Liver (tissue), 9 donors: ENCODE results near the gene CYP2W1. TPM values are rescaled to one million over a fixed set of nuclear protein-coding genes. Genes with fewer than 3 reads are reported as not detected.

ENCODE experiments used
- DNase-seq: peaks from one replicate; pipeline ENCODE4 v3.0.0-alpha.2; 2017; ENCODE audit warnings: low spot score
- H3K27ac ChIP-seq, 2 donors: one replicate each; pipeline ENCODE4 v1.7.0; 2013; ENCODE audit warnings: inconsistent platforms in 2 of 2, low read length in 2 of 2, control low read depth in 1 of 2, low read depth in 1 of 2, mild to moderate bottlenecking in 1 of 2
- H3K27me3 ChIP-seq, 4 donors: one replicate each; pipeline versions ENCODE4 v1.6.1 to v1.7.0; 2013; ENCODE audit warnings: low read length in 3 of 4, inconsistent platforms in 1 of 4, mild to moderate bottlenecking in 1 of 4, moderate library complexity in 1 of 4; ENCODE audit not compliant: control insufficient read depth in 4 of 4, insufficient read depth in 4 of 4
- H3K36me3 ChIP-seq, 4 donors: one replicate each; pipeline versions ENCODE4 v1.6.1 to v1.7.0; 2013; ENCODE audit warnings: low read length in 3 of 4, mild to moderate bottlenecking in 3 of 4, low read depth in 1 of 4, moderate library complexity in 1 of 4; ENCODE audit not compliant: control insufficient read depth in 4 of 4, insufficient read depth in 3 of 4
- H3K4me1 ChIP-seq, 4 donors: one replicate each; pipeline versions ENCODE4 v1.6.1 to v1.7.0; 2013; ENCODE audit warnings: low read length in 3 of 4, mild to moderate bottlenecking in 3 of 4, moderate library complexity in 1 of 4; ENCODE audit not compliant: control insufficient read depth in 4 of 4, insufficient read depth in 4 of 4
- H3K4me3 ChIP-seq, 3 donors: one replicate each; pipeline versions ENCODE4 v1.6.1 to v1.7.0; 2013; ENCODE audit warnings: low read length in 3 of 3, control low read depth in 1 of 3, low read depth in 1 of 3, mild to moderate bottlenecking in 1 of 3
- H3K9ac ChIP-seq, 2 donors: one replicate each; pipeline ENCODE4 v1.7.0; 2013; ENCODE audit warnings: low read length in 2 of 2, mild to moderate bottlenecking in 2 of 2, moderate library complexity in 2 of 2, control low read depth in 1 of 2, low read depth in 1 of 2
- H3K9me3 ChIP-seq, 4 donors: one replicate each; pipeline versions ENCODE4 v1.6.1 to v1.7.0; 2013; ENCODE audit warnings: low read length in 3 of 4; ENCODE audit not compliant: control insufficient read depth in 4 of 4
- ATF3 ChIP-seq: IDR thresholded peaks from 2 replicates; pipeline ENCODE4 v1.6.1; 2016; ENCODE audit warnings: antibody characterized with exemption
- EGR1 ChIP-seq, 2 donors: IDR thresholded peaks; 2 replicates each; pipeline ENCODE4 v1.6.1; 2016 to 2018; ENCODE audit warnings: antibody characterized with exemption in 2 of 2, low read depth in 2 of 2
- FOXA1 ChIP-seq: IDR thresholded peaks from 2 replicates; pipeline ENCODE4 v1.6.1; 2016; ENCODE audit warnings: antibody characterized with exemption
- FOXA2 ChIP-seq: IDR thresholded peaks from 2 replicates; pipeline ENCODE4 v1.6.1; 2016; ENCODE audit warnings: antibody characterized with exemption
- GABPA ChIP-seq, 2 donors: IDR thresholded peaks in 1 of 2; conservative IDR thresholded peaks in 1 of 2; 2 replicates each; pipeline ENCODE4 v1.6.1; 2016; ENCODE audit warnings: antibody characterized with exemption in 2 of 2, mild to moderate bottlenecking in 1 of 2, moderate library complexity in 1 of 2
- HNF4A ChIP-seq, 2 donors: conservative IDR thresholded peaks; 2 replicates each; pipeline ENCODE4 v1.6.1; 2016; ENCODE audit warnings: antibody characterized with exemption in 2 of 2, mild to moderate bottlenecking in 2 of 2
- HNF4G ChIP-seq: IDR thresholded peaks from 2 replicates; pipeline ENCODE4 v1.6.1; 2016; ENCODE audit warnings: antibody characterized with exemption
- MAX ChIP-seq: IDR thresholded peaks from 2 replicates; pipeline ENCODE4 v1.6.1; 2016; ENCODE audit warnings: antibody characterized with exemption
- NR2F2 ChIP-seq: IDR thresholded peaks from 2 replicates; pipeline ENCODE4 v1.6.1; 2016; ENCODE audit warnings: antibody characterized with exemption
- RAD21 ChIP-seq, 2 donors: IDR thresholded peaks; 2 replicates each; pipeline ENCODE4 v1.6.1; 2016; ENCODE audit warnings: antibody characterized with exemption in 2 of 2, mild to moderate bottlenecking in 2 of 2
- RXRA ChIP-seq, 2 donors: IDR thresholded peaks; 2 replicates each; pipeline ENCODE4 v1.6.1; 2017 to 2018; ENCODE audit warnings: antibody characterized with exemption in 2 of 2, mild to moderate bottlenecking in 1 of 2
- SP1 ChIP-seq: IDR thresholded peaks from 2 replicates; pipeline ENCODE4 v1.6.1; 2018; ENCODE audit warnings: antibody characterized with exemption, mild to moderate bottlenecking
- TAF1 ChIP-seq: conservative IDR thresholded peaks from 2 replicates; pipeline ENCODE4 v1.6.1; 2016; ENCODE audit warnings: antibody characterized with exemption, mild to moderate bottlenecking
- YY1 ChIP-seq: IDR thresholded peaks from 2 replicates; pipeline ENCODE4 v1.6.1; 2016; ENCODE audit warnings: antibody characterized with exemption, mild to moderate bottlenecking
- ZBTB33 ChIP-seq: IDR thresholded peaks from 2 replicates; pipeline ENCODE4 v1.6.1; 2016; ENCODE audit warnings: antibody characterized with exemption
- WGBS: extraction: QIAGEN DNeasy Blood & Tissue Kit; methylation state at CpG from one replicate; pipeline ENCODE4 v1.1.7; 2013; 5-methylcytosine and 5-hydroxymethylcytosine counted together
- polyA plus RNA-seq, 2 donors: library from polyadenylated mRNA; stranded (reverse) in 1 of 2; unstranded in 1 of 2; fragments of 200-250 nt in 1 of 2; fragments of >200 nt in 1 of 2; fragmentation: Nextera tagmentation in 1 of 2; extraction: Ambion mirVana in 1 of 2; gene quantifications; one replicate each; pipeline versions ENCODE4 v1.2.1 to v1.2.3, GENCODE V29; 2013 to 2015
- total RNA-seq, 2 donors: library from RNA; depleted of rRNA; stranded (reverse); fragments of >200 nt; gene quantifications; one replicate each; pipeline ENCODE4 v1.2.3, GENCODE V29; 2014
- TF ChIP-seq, protein P1 (sequence below): fragments of 150-350 bp; IDR thresholded peaks from 2 replicates; pipeline ENCODE4 v1.5.1; 2017; ENCODE audit warnings: improper control_type of control experiment, low read depth, low read length; ENCODE audit not compliant: missing input control
- TF ChIP-seq, protein P2 (sequence below): IDR thresholded peaks from 2 replicates; pipeline ENCODE4 v1.6.1; 2016; ENCODE audit warnings: antibody characterized with exemption, mild to moderate bottlenecking
- donor health status: healthy.
- donor health status: healthy.
- donor health status: healthy.
- donor health status: healthy.
- donor health status: healthy.

CYP2W1 gene
- total and polyA plus RNA-seq, 4 donors, result 0.28 TPM; not detected in 3

DNA sequence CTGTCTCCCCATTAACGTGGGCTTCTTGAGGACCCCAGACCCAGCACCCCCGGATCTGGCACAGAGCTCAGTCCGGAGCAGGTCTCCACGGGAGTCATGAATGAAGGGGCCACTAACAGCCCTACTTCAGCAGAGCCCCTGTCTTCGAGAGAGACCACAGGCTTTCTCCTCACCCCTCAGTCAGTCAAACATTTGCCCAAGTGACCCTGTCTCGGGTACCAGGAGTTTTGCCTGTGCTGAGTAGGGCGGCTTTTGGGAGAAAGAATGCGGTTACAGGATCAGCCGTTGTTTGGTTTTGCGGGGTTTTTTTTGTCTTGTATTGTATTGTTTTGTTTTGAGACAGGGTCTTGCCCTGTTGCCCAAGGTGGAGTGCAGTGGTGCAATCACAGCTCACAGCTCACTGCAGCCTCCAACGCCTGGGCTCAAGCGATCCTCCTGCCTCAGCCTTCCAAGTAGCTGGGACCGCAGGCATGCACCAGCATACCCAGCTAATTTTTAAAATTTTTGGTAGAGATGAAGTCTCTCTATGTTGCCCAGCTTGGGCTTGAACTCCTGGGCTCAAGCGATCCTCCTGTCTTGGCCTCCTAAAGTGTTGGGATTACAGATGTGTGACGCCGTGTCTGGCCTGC is 45.0 kb upstream of the CYP2W1 start:
- no peaks in the 10 kb centered on the region for H3K36me3 ChIP-seq
- H3K9ac ChIP-seq, result no peak overlapping the region
- H3K27me3 ChIP-seq, result no peaks in the 10 kb centered on the region
- TF ChIP-seq SP1 (no peak), HNF4G (no peak), FOXA2 (no peak), EGR1 (IDR thresholded peaks at IDR 0.05; ENCODE audit: low read depth in 2 of 2) (no peak), YY1 (no peak), RXRA (IDR thresholded peaks at IDR 0.05) (no peak), FOXA1 (no peak), NR2F2 (no peak), RAD21 (IDR thresholded peaks at IDR 0.05) (no peak), GABPA (IDR thresholded peaks at IDR 0.05 in 1 of 2, conservative IDR thresholded peaks at IDR 0.05 in 1 of 2) (no peak), ATF3 (no peak), TAF1 (no peak), MAX (no peak), ZBTB33 (no peak), HNF4A (conservative IDR thresholded peaks at IDR 0.05) (no peak)
- TF ChIP-seq, protein P1, sequence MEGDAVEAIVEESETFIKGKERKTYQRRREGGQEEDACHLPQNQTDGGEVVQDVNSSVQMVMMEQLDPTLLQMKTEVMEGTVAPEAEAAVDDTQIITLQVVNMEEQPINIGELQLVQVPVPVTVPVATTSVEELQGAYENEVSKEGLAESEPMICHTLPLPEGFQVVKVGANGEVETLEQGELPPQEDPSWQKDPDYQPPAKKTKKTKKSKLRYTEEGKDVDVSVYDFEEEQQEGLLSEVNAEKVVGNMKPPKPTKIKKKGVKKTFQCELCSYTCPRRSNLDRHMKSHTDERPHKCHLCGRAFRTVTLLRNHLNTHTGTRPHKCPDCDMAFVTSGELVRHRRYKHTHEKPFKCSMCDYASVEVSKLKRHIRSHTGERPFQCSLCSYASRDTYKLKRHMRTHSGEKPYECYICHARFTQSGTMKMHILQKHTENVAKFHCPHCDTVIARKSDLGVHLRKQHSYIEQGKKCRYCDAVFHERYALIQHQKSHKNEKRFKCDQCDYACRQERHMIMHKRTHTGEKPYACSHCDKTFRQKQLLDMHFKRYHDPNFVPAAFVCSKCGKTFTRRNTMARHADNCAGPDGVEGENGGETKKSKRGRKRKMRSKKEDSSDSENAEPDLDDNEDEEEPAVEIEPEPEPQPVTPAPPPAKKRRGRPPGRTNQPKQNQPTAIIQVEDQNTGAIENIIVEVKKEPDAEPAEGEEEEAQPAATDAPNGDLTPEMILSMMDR, result no peak
- TF ChIP-seq, protein P2, sequence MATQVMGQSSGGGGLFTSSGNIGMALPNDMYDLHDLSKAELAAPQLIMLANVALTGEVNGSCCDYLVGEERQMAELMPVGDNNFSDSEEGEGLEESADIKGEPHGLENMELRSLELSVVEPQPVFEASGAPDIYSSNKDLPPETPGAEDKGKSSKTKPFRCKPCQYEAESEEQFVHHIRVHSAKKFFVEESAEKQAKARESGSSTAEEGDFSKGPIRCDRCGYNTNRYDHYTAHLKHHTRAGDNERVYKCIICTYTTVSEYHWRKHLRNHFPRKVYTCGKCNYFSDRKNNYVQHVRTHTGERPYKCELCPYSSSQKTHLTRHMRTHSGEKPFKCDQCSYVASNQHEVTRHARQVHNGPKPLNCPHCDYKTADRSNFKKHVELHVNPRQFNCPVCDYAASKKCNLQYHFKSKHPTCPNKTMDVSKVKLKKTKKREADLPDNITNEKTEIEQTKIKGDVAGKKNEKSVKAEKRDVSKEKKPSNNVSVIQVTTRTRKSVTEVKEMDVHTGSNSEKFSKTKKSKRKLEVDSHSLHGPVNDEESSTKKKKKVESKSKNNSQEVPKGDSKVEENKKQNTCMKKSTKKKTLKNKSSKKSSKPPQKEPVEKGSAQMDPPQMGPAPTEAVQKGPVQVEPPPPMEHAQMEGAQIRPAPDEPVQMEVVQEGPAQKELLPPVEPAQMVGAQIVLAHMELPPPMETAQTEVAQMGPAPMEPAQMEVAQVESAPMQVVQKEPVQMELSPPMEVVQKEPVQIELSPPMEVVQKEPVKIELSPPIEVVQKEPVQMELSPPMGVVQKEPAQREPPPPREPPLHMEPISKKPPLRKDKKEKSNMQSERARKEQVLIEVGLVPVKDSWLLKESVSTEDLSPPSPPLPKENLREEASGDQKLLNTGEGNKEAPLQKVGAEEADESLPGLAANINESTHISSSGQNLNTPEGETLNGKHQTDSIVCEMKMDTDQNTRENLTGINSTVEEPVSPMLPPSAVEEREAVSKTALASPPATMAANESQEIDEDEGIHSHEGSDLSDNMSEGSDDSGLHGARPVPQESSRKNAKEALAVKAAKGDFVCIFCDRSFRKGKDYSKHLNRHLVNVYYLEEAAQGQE, result no peak
- H3K4me3 ChIP-seq, result no peak overlapping the region
- H3K27ac ChIP-seq, result no peak overlapping the region
- no peak for DNase-seq
- no peaks in the 10 kb centered on the region for H3K4me1 ChIP-seq
- H3K9me3 ChIP-seq, result no peaks in the 10 kb centered on the region
- WGBS, result 90% methylated on average over 16 of the region's 16 CpGs
